HG03108 (cell line): ENCODE measurements around the gene SLC25A12.
"Not testable (repeated sequence)": the region's sequence is repeated elsewhere in the genome, so short reads cannot be mapped to it uniquely, and the experiment has no call there.

Experiments
- ATAC-seq: cut with Tn5 transposase; IDR thresholded peaks from one replicate; pipeline ENCODE4 v1.9.1; 2021; ENCODE audit warnings: moderate library complexity; ENCODE audit not compliant: unreplicated experiment

Gene SLC25A12

GRCh38 chr2:171830039-171830438 is 64.0 kb downstream of the SLC25A12 start:
- no peak for ATAC-seq

DNA sequence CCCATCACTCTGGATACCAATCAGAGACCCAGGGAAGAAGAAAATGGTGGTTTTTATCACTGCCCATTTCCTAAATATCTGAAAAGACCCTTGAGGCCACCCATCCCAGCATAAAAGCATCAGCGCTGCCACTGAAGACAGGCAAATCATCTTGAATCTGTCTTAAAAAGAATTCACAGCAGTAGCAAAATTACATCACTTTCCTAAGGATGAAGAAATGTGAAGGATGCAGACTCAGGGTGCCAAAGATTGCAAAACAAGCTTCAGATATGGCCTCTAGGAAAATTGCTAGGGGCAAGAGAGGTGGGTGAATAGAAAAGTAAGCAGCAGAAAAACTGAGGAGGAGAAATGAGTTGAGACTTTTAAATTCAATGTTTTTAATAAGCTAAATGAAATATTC is 70.0 kb downstream of the SLC25A12 start:
- no peak for ATAC-seq

DNA sequence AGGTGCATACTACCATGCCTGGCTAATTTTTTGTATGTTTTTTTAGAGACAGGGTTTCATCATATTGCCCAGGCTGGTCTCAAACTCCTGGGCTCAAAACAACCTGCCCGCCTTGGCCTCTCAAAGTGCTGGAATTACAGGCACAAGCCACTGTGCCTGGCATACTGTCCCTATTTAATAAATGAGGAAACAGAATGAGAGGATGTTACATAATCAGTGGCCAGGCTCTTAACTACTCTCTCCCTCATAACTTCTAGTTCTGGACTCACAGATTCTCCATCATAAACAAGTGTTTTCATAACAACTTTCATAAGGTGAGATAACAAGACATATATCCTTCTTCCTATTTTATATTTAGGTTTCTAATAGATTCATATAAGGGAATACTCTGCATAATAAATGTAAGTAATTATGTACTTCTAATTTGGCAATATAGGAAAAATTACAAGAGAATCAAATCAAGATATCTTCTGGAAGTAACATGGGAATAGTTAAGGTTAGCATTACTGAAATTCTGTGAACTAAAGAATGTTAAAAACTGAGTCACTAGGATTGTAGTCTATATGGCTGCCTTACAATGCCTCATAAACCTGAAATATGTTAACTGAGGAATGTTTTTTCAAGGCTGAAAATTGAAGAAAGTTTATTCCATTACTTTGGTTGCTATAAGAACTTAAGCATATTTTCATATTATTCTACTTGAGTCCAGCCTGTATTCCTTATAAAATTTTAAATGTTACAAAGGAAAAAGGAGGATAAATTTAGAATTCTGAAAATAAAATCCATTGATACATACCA is 71.3 kb downstream of the SLC25A12 start:
- ATAC-seq = no peak

GRCh38 chr2:171819453-171819852 is 74.6 kb downstream of the SLC25A12 start:
- no peak for ATAC-seq

GRCh38 chr2:171814883-171815282 is 79.2 kb downstream of the SLC25A12 start:
- ATAC-seq = no peak

- no peak for ATAC-seq
These were observed 79.9 kb downstream of the SLC25A12 start for GRCh38 chr2:171814174-171814573.

DNA sequence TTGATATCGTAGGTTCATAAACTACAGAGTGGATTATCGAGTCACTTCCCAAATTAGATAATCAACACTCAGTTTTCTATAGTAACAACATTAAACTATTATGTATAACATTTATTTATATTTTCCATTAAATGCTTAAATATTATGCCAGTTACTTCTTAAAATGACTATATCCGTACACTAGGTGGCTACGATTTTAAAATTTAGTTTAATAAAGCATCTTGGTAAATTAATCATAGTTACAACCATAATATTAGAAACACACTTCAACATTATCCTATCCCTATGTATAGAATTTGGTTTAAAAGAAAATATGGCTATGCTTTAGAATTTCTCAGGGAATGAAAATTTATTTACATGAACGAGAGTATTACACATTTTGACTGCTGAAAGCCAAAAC is 80.3 kb downstream of the SLC25A12 start:
- no peak for ATAC-seq

- no peak for ATAC-seq
These were observed 80.9 kb downstream of the SLC25A12 start for GRCh38 chr2:171813126-171813525.

DNA sequence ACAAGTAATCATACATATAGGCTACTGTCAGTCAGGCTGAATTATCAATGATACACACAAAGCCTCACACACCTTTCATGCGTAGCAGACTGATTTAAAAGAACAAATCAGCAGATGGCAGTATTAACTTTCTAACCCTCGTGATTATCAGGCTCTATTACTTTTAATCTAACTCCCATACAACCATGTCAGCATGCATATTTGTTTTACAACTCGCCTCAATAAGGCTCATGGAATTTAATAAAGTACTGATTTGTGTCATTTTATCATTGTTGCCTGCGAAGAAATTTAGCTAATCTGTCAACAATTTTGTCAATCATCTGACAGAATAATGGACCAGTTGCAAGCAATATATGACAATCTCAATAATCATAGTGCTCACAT is 82.8 kb downstream of the SLC25A12 start:
- no peak for ATAC-seq

GRCh38 chr2:171810422-171811244 is 83.4 kb downstream of the SLC25A12 start:
- no peak for ATAC-seq

DNA sequence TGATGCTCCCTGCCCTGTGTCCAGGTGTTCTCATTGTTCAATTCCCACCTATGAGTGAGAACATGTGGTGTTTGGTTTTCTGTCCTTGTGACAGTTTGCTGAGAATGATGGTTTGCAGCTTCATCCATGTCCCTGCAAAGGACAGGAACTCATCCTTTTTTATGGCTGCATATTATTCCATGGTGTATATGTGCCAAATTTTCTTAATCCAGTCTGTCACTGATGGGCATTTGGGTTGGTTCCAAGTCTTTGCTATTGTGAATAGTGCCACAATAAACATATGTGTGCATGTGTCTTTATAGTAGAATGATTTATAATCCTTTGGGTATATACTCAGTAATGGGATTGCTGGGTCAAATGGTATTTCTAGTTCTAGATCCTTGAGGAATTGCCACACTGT is 85.2 kb downstream of the SLC25A12 start:
- not testable (repeated sequence) for ATAC-seq

- ATAC-seq = no peak
These were observed 86.1 kb downstream of the SLC25A12 start for GRCh38 chr2:171807831-171808393.

DNA sequence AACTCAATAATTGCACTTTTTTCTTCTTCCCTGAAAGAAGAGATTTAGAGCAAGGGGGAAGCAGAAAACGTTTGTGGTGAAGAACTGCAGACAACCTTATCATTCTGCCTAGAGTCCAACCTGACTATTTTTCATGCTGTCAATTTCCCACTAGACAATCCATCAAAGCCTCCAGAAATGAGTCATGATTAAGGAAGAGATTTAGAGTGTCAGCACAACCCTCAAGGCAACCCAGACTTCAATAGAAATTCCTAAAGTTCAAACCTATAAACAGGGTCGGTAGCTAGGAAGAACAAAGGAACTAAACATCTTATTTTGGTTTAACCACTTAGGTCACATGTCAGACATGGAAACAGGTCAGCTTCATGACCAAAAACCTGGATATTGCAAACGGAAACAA is 86.9 kb downstream of the SLC25A12 start:
- ATAC-seq = no peak

- no peak for ATAC-seq
These were observed 89.6 kb downstream of the SLC25A12 start for GRCh38 chr2:171804456-171804855.

DNA sequence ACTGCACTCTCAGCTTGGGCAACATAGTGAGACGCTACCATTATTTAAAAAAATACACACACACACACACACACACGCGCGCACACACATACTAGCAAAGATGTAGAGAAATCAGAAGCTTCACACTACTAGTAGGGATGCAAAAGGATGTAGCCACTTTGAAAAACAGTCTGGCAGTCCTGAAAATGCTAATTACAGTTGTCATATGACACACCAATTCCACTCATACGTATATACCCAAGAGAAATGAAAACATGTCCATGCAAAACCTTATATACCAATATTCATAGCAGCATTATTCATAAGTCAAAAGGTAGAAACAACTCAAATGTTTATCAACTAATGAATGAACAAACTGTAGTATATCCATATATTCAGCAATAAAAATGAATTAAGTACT is 90.3 kb downstream of the SLC25A12 start:
- no peak for ATAC-seq

DNA sequence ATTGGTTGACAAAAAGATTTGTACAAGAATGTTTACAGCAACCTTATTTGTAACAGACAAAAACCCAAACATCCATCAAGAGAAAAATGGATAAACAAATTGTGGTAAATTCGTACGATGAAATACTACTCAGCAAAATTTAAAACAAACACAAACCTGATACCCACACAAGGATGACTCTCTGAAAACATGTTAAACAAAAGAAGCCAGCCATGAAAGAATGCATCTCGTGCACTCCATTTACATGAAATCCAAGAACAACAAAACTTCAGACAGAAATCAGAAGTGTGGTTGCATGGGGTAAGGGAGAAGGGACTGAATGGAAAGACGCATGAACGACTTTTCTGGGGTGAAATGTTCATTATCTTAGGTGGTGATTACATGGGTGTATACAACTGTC is 93.4 kb downstream of the SLC25A12 start:
- no peak for ATAC-seq

DNA sequence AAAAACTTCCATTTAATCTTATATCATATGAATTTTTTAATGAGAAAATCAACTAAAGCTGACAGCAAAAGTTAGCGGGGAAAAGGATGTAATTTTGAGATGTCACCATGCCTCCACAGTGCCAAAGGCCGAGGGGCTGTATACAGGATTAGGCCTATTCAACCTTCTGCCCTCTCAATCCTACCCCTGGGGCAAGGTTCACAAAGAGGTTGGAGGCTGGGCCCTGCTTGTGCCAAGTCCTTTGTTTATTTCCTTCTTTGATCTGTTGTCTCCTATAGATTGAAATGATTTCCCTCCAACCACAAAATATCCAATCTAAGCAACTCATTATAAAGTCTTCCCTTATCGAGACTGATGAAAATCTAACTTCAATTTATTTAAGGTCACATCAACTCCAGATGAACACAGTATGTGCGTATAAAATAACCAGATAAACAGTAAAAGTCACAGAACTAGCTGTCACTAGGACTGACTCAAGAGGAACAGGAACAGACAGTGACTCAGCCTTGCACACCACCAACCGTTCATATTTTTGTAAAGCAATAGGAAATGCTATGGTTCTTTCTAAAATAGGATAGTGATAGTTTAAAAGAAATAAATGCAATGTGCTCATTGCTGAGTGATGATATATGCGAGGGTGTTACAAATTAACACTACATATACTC is 95.8 kb downstream of the SLC25A12 start:
- ATAC-seq = no peak

- no peak for ATAC-seq
These were observed 99.1 kb downstream of the SLC25A12 start for GRCh38 chr2:171794918-171795317.

GRCh38 chr2:171793691-171794678 is 100.1 kb downstream of the SLC25A12 start:
- ATAC-seq = no peak

DNA sequence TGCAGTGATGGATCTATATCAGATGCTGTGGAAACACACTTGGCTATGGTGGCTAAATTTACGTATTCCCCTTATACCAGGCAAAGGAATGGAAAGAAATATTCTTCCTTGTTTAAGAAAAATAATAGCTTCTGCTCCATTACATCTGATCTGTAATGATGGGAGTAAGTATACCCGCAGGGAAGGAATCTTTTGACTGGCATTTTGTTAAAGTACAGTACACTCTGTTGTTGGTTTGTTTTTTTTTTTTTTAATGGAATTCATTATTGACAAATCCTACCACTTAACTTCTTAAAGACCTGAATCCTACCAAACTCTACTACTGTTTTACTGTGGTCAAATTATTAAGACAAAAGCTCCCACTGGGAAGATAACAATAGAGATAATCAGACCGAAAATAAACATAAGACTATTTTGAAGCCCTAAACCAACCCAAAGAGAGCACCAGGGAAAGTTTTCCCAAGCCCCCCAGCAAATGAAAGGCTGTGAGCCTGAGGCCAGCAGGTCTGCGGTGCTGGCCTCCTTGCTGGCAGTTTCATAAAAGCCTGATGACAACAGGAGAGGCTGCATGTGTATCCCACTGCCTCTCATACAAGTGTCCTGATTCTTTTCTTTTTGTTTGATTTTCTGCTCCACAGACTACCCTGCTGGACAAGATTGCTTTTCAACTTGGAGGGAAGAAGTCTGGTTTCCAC is 101.0 kb downstream of the SLC25A12 start:
- ATAC-seq = no peak
